GM10847 (cell line): ENCODE measurements around the gene MRPL21.

ENCODE experiments used
- POLR2A ChIP-seq: IDR thresholded peaks from 2 replicates; pipeline ENCODE4 v1.6.1; 2011; ENCODE audit not compliant: insufficient read length; ENCODE audit errors: extremely low read depth

The MRPL21 gene

DNA sequence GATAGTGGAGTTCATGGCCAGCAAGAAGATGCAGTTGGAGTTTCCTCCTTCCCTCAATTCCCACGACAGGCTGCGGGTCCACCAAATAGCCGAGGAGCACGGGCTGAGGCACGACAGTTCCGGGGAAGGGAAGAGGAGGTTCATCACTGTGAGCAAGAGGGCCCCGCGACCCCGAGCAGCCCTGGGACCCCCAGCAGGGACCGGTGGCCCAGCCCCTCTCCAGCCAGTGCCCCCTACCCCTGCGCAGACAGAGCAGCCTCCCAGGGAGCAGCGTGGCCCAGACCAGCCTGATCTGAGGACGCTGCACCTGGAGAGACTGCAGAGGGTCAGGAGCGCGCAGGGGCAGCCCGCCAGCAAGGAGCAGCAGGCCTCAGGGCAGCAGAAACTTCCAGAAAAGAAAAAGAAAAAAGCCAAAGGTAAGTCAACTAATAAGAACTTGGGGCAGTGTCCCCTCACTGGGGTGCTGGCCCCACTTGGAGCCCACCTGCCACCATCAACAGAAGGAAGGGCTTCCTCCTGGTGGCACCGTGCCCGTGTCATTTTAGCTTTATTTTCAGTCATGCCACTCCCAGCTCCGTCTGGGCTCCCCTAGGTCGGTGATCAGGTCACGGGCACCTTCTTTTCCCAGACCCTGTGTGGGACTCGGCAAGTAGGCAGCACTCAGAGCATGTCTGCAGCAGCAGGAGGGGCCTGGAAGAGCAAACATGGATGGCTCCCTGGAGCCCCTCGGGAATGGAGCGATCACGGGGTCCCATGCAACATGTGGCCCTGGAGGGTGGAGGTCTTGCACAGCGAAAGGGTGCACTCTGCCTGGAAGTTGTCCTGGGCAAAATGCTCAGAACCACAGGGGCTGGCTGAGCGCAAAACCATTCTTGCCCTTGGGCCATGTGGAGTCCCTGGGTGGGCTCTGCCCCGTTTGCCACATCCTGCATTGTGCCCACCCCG lies 33.3 kb upstream of the MRPL21 start:
- no peak for TF ChIP-seq POLR2A

DNA sequence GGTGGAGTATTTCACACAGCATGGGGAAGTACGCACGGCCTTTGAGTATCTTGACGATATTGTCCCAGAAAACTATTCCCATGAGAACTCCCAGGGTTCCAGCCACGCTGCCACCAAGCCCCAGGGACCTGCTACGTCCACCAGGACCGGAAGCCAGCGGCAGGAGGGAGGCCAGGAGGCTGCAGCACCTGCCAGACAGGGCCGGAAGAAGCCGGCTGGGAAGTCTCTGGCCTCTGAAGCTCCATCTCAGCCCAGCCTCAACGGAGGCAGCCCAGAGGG lies 32.7 kb upstream of the MRPL21 start:
- TF ChIP-seq POLR2A = no peak

DNA sequence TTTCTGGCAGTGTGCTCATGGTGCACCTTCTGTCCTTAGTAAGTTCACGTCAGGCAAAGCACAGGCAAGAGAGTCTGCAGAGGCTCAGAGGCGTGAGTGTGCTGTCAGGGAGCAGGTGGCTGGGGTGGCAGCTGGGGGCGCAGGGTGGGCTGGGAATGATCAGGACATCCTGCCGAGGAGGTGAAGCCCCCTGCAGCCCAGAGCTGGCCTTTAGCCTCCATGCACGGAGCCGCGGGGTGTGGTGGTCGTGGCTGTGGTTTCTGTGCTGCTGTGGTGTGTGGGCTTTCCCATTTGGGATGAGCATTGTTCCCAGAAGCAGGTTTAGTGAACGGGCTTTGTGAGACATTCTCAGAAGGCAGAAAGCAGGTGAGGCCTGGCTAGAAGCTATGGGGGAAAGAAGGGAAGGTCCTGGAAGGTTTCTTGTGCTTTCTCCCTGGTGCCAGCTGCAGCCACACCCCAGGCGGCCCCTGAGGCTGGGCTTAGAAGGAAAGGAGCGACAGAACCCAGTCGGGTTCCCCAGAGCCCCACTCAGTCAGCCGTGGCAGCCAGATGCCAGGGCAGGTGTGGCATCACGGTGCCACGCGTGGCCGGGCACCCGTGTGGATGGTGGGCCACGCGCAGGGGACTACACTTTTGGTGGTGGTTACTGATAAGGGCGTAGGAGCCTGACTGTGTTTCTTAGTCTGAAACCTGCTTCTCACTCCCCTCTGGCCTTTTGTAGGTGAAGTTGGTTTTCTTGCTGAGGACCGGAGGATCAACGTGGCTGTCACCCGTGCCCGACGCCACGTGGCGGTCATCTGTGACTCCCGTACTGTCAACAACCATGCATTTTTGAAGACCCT lies 32.1 kb upstream of the MRPL21 start:
- no peak for TF ChIP-seq POLR2A

DNA sequence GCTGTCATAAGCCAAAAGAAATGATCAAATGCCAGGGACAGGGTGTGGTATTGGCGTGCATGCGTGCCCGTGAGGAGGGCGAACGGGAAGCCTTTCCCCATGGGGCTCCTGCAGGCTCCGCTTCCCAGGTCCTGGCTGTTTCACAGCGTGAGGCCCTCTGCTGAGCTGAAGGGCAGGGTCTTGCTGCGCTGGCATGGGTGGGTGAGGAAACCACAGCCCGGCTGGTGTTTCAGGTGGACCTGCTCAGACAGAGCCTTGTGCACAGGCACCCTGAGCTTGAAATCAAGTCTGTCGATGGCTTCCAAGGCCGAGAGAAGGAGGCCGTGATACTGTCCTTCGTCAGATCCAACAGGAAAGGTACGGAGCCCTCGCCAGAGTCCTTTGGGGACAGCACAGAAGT lies 31.4 kb upstream of the MRPL21 start:
- no peak for TF ChIP-seq POLR2A

DNA sequence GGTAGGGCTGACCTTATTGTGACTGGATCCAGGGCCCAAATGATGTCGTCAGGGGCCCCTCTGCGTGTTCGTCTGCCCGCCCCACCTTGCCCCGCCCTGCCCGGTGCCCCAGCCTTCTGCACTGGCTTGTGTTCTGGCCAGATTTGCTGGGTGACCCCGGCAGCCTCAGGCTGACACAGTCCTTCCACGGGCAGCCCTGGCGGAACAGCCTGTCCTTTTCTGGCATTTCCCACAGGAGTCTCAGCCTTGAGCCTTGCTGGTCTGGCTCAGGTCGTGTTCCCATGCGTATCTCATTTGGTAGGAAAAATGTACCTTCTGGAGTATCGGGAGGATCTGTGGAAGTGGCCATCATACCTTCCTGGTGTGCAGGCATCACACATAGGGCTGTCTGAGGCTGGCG lies 31.0 kb upstream of the MRPL21 start:
- TF ChIP-seq POLR2A = no peak

DNA sequence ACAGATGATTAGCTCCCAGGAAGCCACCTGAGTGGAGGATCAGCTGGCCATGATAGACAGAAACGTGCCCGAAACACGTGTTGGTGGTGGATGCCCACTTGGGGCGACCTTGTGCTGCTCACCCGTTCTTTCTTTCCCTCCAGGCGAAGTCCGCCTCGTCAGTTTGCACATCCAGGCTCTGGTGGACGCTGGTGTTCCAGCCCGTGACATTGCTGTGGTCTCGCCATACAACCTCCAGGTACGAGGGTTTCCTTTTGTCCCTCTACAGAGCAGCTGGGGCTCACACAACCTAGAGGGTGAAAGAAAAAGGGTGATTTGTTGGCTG lies 30.7 kb upstream of the MRPL21 start:
- TF ChIP-seq POLR2A = no peak

DNA sequence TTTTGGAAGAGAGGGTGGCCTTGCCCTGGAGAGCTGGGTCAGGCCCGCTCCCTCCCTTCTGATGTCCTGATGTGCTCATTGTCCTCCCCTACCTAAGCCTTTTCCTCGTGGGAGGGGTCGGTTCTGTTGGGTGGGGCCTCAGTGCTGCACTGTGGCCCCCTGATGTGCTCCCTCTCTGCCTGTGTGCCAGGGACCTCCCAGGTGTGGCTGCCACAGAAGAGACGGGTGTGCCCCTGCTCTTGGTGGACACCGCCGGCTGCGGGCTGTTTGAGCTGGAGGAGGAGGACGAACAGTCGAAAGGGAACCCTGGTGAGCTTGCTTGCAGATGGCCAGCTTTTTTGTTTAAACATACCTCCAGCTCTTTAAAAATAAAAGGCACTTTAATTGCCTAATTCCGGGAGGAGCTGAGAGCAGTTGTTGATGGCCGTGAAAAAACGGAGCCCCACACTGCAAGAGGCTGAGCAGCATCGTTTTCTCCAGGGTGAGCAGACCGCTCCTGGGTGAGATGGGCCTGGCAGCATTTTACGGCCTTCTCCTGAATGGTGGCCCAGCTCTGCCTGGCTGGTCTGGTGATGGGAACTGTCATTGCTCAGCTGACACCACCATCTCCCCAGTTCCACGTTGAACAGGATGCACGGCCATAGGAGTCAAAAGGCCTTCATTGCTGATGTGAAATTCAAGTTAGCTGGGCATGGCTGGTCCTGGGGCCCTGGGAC lies 30.1 kb upstream of the MRPL21 start:
- no peak for TF ChIP-seq POLR2A

DNA sequence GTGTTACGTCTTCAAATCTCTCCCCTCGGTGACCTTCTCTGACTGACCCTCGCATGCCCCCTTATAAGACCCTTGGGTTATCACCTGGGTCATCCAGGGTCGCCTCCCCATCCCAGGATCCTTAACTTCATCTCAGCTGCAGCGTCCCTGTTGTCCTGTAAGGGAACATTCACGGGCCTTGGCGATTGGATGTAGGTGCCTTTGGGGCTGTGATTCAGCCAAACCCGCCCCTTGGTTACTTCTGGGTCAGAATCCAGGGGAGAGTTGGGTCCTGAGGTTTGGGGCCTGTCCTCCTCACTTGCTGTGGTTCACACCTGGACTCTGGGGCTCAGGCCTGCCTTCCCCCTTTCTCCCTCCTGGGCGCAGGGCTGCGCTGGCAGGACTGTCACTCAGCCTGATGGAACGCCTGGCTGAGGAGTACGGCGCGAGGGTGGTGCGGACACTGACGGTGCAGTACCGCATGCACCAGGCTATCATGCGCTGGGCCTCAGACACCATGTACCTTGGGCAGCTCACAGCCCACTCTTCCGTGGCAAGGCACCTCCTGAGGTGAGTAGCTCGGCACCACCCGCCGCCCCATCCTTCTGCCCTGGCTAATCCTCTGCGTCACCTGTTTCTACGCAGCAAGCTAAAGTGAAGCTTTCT lies 29.4 kb upstream of the MRPL21 start:
- TF ChIP-seq POLR2A = no peak

DNA sequence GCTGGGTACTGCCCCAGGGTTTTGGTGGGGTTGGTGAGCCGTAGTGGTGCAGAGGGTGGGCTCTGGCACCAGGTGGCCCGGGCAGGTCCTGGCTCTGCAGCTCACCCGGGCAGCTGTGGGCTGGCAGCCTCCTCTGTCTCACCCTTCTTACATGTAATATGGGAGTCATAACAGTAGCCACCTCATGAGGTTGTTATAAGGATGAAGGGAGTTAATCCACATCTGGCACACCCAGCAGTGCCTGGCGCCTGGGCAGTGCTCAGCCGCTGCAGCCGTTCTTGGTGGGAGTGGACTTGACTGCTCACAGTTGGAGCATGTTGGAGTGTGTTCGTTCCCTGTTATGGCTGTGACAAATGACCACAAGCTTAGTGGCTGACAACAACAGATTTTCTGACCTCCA lies 28.7 kb upstream of the MRPL21 start:
- TF ChIP-seq POLR2A = no peak

DNA sequence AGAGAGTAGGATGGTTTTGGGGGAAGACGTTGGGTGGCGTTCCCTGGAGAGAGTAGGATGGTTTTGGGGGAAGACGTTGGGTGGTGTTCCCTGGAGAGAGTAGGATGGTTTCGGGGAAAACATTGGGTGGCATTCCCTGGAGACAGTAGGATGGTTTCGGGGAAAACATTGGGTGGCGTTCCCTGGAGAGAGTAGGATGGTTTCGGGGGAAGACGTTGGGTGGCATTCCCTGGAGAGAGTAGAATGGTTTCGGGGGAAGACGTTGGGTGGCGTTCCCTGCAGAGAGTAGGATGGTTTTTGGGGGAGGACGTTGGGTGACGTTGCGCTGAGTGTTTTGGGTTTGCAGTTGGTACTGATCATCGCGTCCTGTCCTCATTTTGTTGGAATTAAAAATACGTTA lies 28.3 kb upstream of the MRPL21 start:
- no peak for TF ChIP-seq POLR2A

DNA sequence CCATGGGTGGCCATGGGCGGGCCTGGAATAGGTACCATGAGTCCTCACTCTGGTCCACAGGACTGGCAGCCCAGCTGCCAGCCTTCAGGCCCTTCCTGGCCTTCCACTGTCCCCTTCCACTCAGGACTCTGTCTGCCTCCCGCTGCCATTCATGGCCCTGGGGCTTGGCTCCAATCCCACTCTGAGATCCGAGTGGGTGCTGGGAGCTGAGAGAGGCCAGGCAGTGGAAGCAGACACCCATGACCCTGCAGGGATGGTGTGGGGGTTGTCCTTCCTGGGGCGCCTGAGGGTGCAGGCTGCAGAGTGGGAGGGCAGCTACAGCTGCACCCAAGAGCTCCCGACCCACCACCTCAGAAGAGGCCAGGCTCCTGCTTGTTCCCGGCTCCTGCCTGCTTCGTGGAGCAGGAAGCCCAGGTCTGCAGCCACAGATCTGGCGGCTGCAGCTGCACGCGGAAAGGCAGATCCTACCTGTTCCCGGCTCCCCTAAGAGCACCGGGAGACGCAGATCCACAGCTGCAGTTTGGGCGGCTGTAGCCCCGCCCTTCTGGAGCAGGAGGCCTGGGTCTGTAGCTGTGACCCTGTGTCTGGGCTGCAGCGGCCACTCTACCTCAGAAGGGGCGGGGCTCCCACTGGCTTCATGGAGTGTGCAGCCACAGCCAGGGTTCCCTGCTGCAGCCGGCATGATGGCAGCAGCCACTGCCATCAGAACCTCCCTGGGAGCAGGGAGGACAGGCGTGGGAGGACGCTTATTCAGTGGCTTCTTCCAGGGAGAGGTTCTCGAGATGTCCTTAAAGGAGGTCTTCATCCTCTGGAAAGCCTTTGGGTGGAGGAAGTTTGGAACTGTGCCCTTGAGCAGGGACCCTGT lies 27.6 kb upstream of the MRPL21 start:
- no peak for TF ChIP-seq POLR2A

DNA sequence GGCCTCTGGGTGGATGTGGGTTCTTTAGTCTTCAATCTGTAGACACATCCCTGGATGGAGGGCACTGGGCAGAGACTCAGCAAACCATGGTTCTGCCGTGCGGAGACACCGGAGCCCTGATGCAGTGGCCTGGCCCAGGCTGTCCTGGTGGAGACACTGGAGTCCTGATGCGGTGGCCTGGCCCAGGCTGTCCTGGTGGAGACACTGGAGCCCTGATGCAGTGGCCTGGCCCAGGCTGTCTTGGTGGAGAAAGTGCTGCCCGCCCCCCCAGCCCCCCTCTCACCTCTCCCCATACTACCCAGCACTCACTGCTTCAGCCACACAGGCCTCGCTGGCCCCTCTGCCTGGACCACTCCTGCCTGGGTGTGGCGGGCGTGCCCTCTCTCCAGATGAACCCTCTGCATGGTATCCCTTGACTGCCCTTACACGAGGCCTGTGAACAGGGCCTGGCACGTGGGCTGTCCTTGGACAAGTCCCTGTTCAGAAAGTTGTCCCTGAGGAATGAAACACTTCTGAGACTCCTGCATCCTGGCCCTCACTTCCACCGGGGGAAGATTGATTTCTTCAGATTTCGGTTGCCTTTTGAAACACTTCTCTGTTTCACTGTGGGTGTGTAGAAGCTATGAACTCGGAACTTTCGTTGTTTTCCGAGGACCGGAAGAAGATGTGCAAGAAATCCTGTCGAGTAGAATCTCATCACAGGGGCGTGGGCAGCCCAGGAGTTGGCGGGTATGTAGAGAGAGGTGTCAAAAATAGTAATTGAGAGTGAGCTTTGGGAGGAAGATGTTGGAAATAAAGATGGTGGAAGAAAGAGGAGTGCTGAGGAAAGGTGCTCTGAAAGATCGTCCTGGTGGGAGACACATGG lies 26.3 kb upstream of the MRPL21 start:
- no peak for TF ChIP-seq POLR2A

DNA sequence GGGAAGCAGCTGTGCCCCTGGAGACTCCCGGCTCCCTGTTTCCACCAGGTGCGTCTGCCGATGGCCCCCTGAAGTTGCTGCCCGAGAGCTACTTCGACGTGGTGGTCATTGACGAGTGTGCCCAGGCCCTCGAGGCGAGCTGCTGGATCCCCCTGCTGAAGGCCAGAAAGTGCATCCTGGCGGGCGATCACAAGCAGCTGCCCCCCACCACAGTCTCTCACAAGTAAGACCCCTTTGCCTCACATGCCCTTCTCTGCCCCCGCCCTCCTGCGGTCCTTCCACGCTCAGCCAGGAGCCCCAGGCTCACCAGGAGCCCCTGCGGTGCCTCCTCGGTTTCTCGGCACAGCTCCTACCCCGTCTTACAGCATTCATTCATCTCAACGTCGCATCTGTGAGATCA lies 25.5 kb upstream of the MRPL21 start:
- no peak for TF ChIP-seq POLR2A
